GM18861 (cell line): ENCODE results near the gene CWF19L2.
"Not testable (repeated sequence)": the region's sequence is repeated elsewhere in the genome, so short reads cannot be mapped to it uniquely, and the experiment has no call there.

ENCODE experiments used
- ATAC-seq: cut with Tn5 transposase; IDR thresholded peaks from one replicate; pipeline ENCODE4 v1.9.1; 2021; ENCODE audit not compliant: unreplicated experiment

The CWF19L2 gene

GRCh38 chr11:107439586-107440167 lies 17.9 kb downstream of the CWF19L2 start:
- no peak for ATAC-seq

GRCh38 chr11:107438148-107438547 lies 19.5 kb downstream of the CWF19L2 start:
- ATAC-seq, result no peak

GRCh38 chr11:107430525-107430924 lies 27.1 kb downstream of the CWF19L2 start:
- ATAC-seq, result no peak

- no peak for ATAC-seq
These were observed 29.9 kb downstream of the CWF19L2 start for GRCh38 chr11:107427569-107428180.

- no peak for ATAC-seq
These were observed 44.3 kb downstream of the CWF19L2 start for GRCh38 chr11:107413352-107413751.

GRCh38 chr11:107408762-107409211 lies 48.8 kb downstream of the CWF19L2 start:
- ATAC-seq, result peak; percentile 80

- no peak for ATAC-seq
These were observed 52.4 kb downstream of the CWF19L2 start for GRCh38 chr11:107405260-107405659.

GRCh38 chr11:107401131-107401530 lies 56.5 kb downstream of the CWF19L2 start:
- ATAC-seq, result not testable (repeated sequence)

- no peak for ATAC-seq
These were observed 60.3 kb downstream of the CWF19L2 start for GRCh38 chr11:107397357-107397756.

- no peak for ATAC-seq
These were observed 65.0 kb downstream of the CWF19L2 start for GRCh38 chr11:107392611-107393010.

- ATAC-seq, result not testable (repeated sequence)
These were observed 66.9 kb downstream of the CWF19L2 start for GRCh38 chr11:107390701-107391100.

- ATAC-seq, result no peak
These were observed 70.0 kb downstream of the CWF19L2 start for GRCh38 chr11:107387666-107388065.

- ATAC-seq, result no peak
These were observed 72.2 kb downstream of the CWF19L2 start for GRCh38 chr11:107385361-107385981.

GRCh38 chr11:107384144-107384852 lies 73.3 kb downstream of the CWF19L2 start:
- ATAC-seq, result no peak

- ATAC-seq, result no peak
These were observed 85.2 kb downstream of the CWF19L2 start for GRCh38 chr11:107372439-107372838.

- ATAC-seq, result no peak
These were observed 87.2 kb downstream of the CWF19L2 start for GRCh38 chr11:107370390-107370789.

GRCh38 chr11:107359701-107360100 lies 97.9 kb downstream of the CWF19L2 start:
- ATAC-seq, result no peak

GRCh38 chr11:107357877-107358276 lies 99.7 kb downstream of the CWF19L2 start:
- no peak for ATAC-seq

GRCh38 chr11:107354780-107355179 lies 102.8 kb downstream of the CWF19L2 start:
- ATAC-seq, result no peak

GRCh38 chr11:107337917-107338316 lies 119.7 kb downstream of the CWF19L2 start:
- ATAC-seq, result peak; percentile 75

GRCh38 chr11:107331728-107332127 lies 125.9 kb downstream of the CWF19L2 start:
- ATAC-seq, result no peak

GRCh38 chr11:107329164-107329563 lies 128.5 kb downstream of the CWF19L2 start:
- ATAC-seq, result no peak
